A549 (cell line): ENCODE data around the gene ACACA.

Source experiments
- MAFK ChIP-seq: fragments of 450-650 bp; IDR thresholded peaks from 2 replicates; pipeline ENCODE4 v1.6.1; 2014; ENCODE audit not compliant: partially characterized antibody
- POLR2A ChIP-seq: IDR thresholded peaks from 2 replicates; pipeline ENCODE4 v1.6.1; 2012; ENCODE audit warnings: mild to moderate bottlenecking, low read length
- RNF2 ChIP-seq: fragments of 200-600 bp; sonication (generic); IDR thresholded peaks from 2 replicates; pipeline ENCODE4 v1.6.1; 2016; ENCODE audit warnings: low read depth, mild to moderate bottlenecking, antibody characterized with exemption, moderate library complexity, borderline replicate concordance
- TP53 ChIP-seq: fragments of 250-450 bp; sonication (Bioruptor Pico); IDR thresholded peaks from 2 replicates; pipeline ENCODE4 v1.5.0; 2021; ENCODE audit warnings: mild to moderate bottlenecking, moderate library complexity
- TF ChIP-seq, protein P1 (sequence below): fragments of >200 bp; sonication (Bioruptor Twin); formaldehyde crosslinking; IDR thresholded peaks from 3 replicates; pipeline ENCODE4 v1.5.1; 2016

DNA sequence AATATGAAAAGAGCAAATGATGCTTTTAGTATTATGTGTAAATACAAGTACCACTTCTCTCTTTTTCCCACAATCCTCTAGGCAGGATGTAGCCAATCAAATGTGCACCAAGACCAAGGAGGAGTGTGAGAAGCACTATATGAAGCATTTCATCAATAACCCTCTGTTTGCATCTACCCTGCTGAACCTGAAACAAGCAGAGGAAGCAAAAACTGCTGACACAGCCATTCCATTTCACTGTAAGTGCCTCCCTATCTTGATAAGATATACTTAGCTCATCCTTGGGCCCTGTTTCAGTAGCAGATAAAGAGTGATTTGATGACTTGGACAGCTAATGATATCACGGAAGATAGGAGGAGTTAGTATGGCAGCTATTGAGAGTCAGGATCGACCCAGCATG lies 33.8 kb upstream of the ACACA start:
- TF ChIP-seq POLR2A, result no peak
- TF ChIP-seq RNF2, result no peak
- TF ChIP-seq, protein P1, sequence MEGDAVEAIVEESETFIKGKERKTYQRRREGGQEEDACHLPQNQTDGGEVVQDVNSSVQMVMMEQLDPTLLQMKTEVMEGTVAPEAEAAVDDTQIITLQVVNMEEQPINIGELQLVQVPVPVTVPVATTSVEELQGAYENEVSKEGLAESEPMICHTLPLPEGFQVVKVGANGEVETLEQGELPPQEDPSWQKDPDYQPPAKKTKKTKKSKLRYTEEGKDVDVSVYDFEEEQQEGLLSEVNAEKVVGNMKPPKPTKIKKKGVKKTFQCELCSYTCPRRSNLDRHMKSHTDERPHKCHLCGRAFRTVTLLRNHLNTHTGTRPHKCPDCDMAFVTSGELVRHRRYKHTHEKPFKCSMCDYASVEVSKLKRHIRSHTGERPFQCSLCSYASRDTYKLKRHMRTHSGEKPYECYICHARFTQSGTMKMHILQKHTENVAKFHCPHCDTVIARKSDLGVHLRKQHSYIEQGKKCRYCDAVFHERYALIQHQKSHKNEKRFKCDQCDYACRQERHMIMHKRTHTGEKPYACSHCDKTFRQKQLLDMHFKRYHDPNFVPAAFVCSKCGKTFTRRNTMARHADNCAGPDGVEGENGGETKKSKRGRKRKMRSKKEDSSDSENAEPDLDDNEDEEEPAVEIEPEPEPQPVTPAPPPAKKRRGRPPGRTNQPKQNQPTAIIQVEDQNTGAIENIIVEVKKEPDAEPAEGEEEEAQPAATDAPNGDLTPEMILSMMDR, result no peak
- peak; percentile 99 for TF ChIP-seq MAFK
- no peak for TF ChIP-seq TP53 (CRISPR knock-in tag)
